WTC11 (cell line): ENCODE measurements around the gene AHNAK2. TPM values are rescaled to one million over a fixed set of nuclear protein-coding genes. Genes with fewer than 3 reads are reported as not detected.

Source experiments
- ATAC-seq: fragments of 200-7000 bp; cut with Tn5 transposase; 2 replicates; pipeline ENCODE4 v1.10.0; 2021; ENCODE audit warnings: mild to moderate bottlenecking, moderate library complexity
- CTCF ChIA-PET: fragments of 300-600 bp; sonication (Branson Sonifier 250); formaldehyde crosslinking; loops from one replicate; lab custom pipeline; 2021; ENCODE audit warnings: antibody characterized with exemption; lab: Charles Lee
- POLR2A ChIA-PET: fragments of 350-600 bp; sonication (Branson Sonifier 250); formaldehyde crosslinking; loops from one replicate; lab custom pipeline; 2021; ENCODE audit warnings: antibody characterized with exemption; lab: Charles Lee
- DNase-seq: peaks from one replicate; pipeline ENCODE4 v3.0.0; 2021; ENCODE audit warnings: low spot score
- H3K27ac Mint-ChIP-seq: 2 replicates; pipeline ENCODE4 v1.8.0; 2021; ENCODE audit warnings: mixed read lengths
- H3K27me3 Mint-ChIP-seq: 2 replicates; pipeline ENCODE4 v1.8.0; 2021; ENCODE audit warnings: low read depth, mild to moderate bottlenecking, moderate library complexity, mixed read lengths
- H3K36me3 Mint-ChIP-seq: 2 replicates; pipeline ENCODE4 v1.8.0; 2021; ENCODE audit warnings: mixed read lengths
- H3K4me1 Mint-ChIP-seq: 2 replicates; pipeline ENCODE4 v1.8.0; 2022; ENCODE audit warnings: mixed read lengths
- H3K4me3 Mint-ChIP-seq: 2 replicates; pipeline ENCODE4 v1.8.0; 2021; ENCODE audit warnings: mild to moderate bottlenecking, moderate library complexity, mixed read lengths
- H3K9me3 Mint-ChIP-seq: 2 replicates; pipeline ENCODE4 v1.8.0; 2021; ENCODE audit warnings: mixed read lengths
- ATF6 ChIP-seq: sonication (generic); formaldehyde crosslinking; IDR thresholded peaks from 2 replicates; pipeline ENCODE4 v1.8.1; 2023; ENCODE audit warnings: mild to moderate bottlenecking, missing genetic modification reagents
- CBFB ChIP-seq: sonication (generic); formaldehyde crosslinking; IDR thresholded peaks from 2 replicates; pipeline ENCODE4 v1.8.1; 2022; ENCODE audit warnings: mild to moderate bottlenecking, low read depth, missing genetic modification reagents
- E2F5 ChIP-seq: sonication (generic); formaldehyde crosslinking; IDR thresholded peaks from 2 replicates; pipeline ENCODE4 v1.8.1; 2022; ENCODE audit warnings: mild to moderate bottlenecking, moderate library complexity, missing genetic modification reagents
- EMX1 ChIP-seq: fragments of 250-450 bp; sonication (Bioruptor Pico); IDR thresholded peaks from 2 replicates; pipeline ENCODE4 v1.8.0; 2021; ENCODE audit warnings: mild to moderate bottlenecking
- ETV6 ChIP-seq: sonication (generic); formaldehyde crosslinking; IDR thresholded peaks from 2 replicates; pipeline ENCODE4 v1.8.1; 2022; ENCODE audit warnings: mild to moderate bottlenecking, missing genetic modification reagents
- FOXK1 ChIP-seq: sonication (generic); formaldehyde crosslinking; IDR thresholded peaks from 2 replicates; pipeline ENCODE4 v1.8.0; 2022; ENCODE audit warnings: mild to moderate bottlenecking, moderate library complexity, missing genetic modification reagents
- GTF2I ChIP-seq: fragments of 250-450 bp; sonication (Bioruptor Pico); conservative IDR thresholded peaks from 2 replicates; pipeline ENCODE4 v1.4.0; 2021; ENCODE audit warnings: mild to moderate bottlenecking
- HMGA2 ChIP-seq: fragments of 250-450 bp; sonication (Bioruptor Pico); IDR thresholded peaks from 2 replicates; pipeline ENCODE4 v1.4.0; 2021; ENCODE audit warnings: mild to moderate bottlenecking, moderate library complexity
- JAZF1 ChIP-seq: fragments of 250-450 bp; sonication (Bioruptor Pico); IDR thresholded peaks from 2 replicates; pipeline ENCODE4 v1.9.0; 2021; ENCODE audit warnings: moderate library complexity, mild to moderate bottlenecking, inconsistent platforms
- KAT7 ChIP-seq: sonication (generic); formaldehyde crosslinking; IDR thresholded peaks from 2 replicates; pipeline ENCODE4 v1.8.1; 2023; ENCODE audit warnings: missing genetic modification reagents, mild to moderate bottlenecking, borderline replicate concordance
- NFATC4 ChIP-seq: fragments of 250-450 bp; sonication (Bioruptor Pico); IDR thresholded peaks from 2 replicates; pipeline ENCODE4 v1.9.0; 2021; ENCODE audit warnings: mild to moderate bottlenecking
- NR3C1 ChIP-seq: sonication (generic); formaldehyde crosslinking; conservative IDR thresholded peaks from 2 replicates; pipeline ENCODE4 v1.8.1; 2023; ENCODE audit warnings: low read depth, mild to moderate bottlenecking, missing genetic modification reagents
- RORB ChIP-seq: fragments of 250-450 bp; sonication (Bioruptor Pico); IDR thresholded peaks from 2 replicates; pipeline ENCODE4 v1.9.0; 2021; ENCODE audit warnings: mild to moderate bottlenecking
- SMAD3 ChIP-seq: sonication (generic); formaldehyde crosslinking; IDR thresholded peaks from 2 replicates; pipeline ENCODE4 v1.8.0; 2022; ENCODE audit warnings: missing genetic modification reagents, mild to moderate bottlenecking, borderline replicate concordance
- TP53 ChIP-seq: sonication (generic); formaldehyde crosslinking; IDR thresholded peaks from 2 replicates; pipeline ENCODE4 v1.8.1; 2023; ENCODE audit warnings: mild to moderate bottlenecking, missing genetic modification reagents
- USF2 ChIP-seq: sonication (generic); formaldehyde crosslinking; IDR thresholded peaks from 2 replicates; pipeline ENCODE4 v1.8.1; 2023; ENCODE audit warnings: mild to moderate bottlenecking, missing genetic modification reagents, moderate library complexity
- ZNF121 ChIP-seq: sonication (generic); formaldehyde crosslinking; IDR thresholded peaks from 2 replicates; pipeline ENCODE4 v1.8.0; 2023; ENCODE audit warnings: missing genetic modification reagents
- ZNF138 ChIP-seq: sonication (generic); formaldehyde crosslinking; conservative IDR thresholded peaks from 2 replicates; pipeline ENCODE4 v1.8.1; 2022; ENCODE audit warnings: mild to moderate bottlenecking, moderate library complexity, missing genetic modification reagents
- ZNF219 ChIP-seq: sonication (generic); formaldehyde crosslinking; IDR thresholded peaks from 2 replicates; pipeline ENCODE4 v1.8.0; 2023; ENCODE audit warnings: missing genetic modification reagents, mild to moderate bottlenecking, borderline replicate concordance
- ZNF232 ChIP-seq: sonication (generic); formaldehyde crosslinking; IDR thresholded peaks from 2 replicates; pipeline ENCODE4 v1.8.0; 2022; ENCODE audit warnings: mild to moderate bottlenecking, missing genetic modification reagents
- ZNF263 ChIP-seq: sonication (generic); formaldehyde crosslinking; IDR thresholded peaks from 2 replicates; pipeline ENCODE4 v1.8.1; 2022; ENCODE audit warnings: low read depth, mild to moderate bottlenecking, moderate library complexity, missing genetic modification reagents
- ZNF423 ChIP-seq: fragments of 250-450 bp; sonication (Bioruptor Pico); IDR thresholded peaks from 2 replicates; pipeline ENCODE4 v2.1.2; 2022; ENCODE audit warnings: mild to moderate bottlenecking, moderate library complexity
- total RNA-seq: library from RNA; stranded (reverse); gene quantifications from 3 replicates; pipeline ENCODE4 v1.2.3, GENCODE V29; 2021
- TF ChIP-seq, protein P1 (sequence below): fragments of 200-600 bp; IDR thresholded peaks from 2 replicates; pipeline ENCODE4 v1.8.0; 2022; ENCODE audit warnings: antibody characterized with exemption
- TF ChIP-seq, protein P2 (sequence below): fragments of 250-450 bp; sonication (Bioruptor Pico); IDR thresholded peaks from 2 replicates; pipeline ENCODE4 v1.9.0; 2021; ENCODE audit warnings: mild to moderate bottlenecking
- TF ChIP-seq, protein P3 (sequence below): sonication (generic); formaldehyde crosslinking; conservative IDR thresholded peaks from 2 replicates; pipeline ENCODE4 v1.8.1; 2022; ENCODE audit warnings: mild to moderate bottlenecking, missing genetic modification reagents

The AHNAK2 gene
- total RNA-seq, 1 experiment from 2014 or later = 3.5 TPM

GRCh38 chr14:104968153-104968527 is 10.0 kb downstream of the AHNAK2 start:
- H3K27me3 Mint-ChIP-seq = peaks cover 2% of the 10 kb centered on the region; the same call in 1 of the 2 replicates
- DNase-seq (peak; percentile 45), ATAC-seq (peak; percentile 50)
- H3K4me1 Mint-ChIP-seq = peaks cover 6% of the 10 kb centered on the region
- H3K4me3 Mint-ChIP-seq = peak overlapping the region; percentile 53
- ChIA-PET POLR2A (no interaction called here), CTCF (interaction anchor here (1.0 to 4.3 kb wide), 10 partner anchors 7 to 201 kb away, joined by 3 to 39 read pairs (median 6); partner anchors contain the start of genes JAG2 and ZBTB42)
- H3K27ac Mint-ChIP-seq = no peak overlapping the region
- H3K36me3 Mint-ChIP-seq = no peaks in the 10 kb centered on the region
- no peak for TF ChIP-seq HMGA2 (CRISPR knock-in tag)
- TF ChIP-seq E2F5 (CRISPR knock-in tag) = no peak
- TF ChIP-seq ETV6 (CRISPR knock-in tag) = no peak
- no peak for TF ChIP-seq KAT7
- no peak for TF ChIP-seq JAZF1 (CRISPR knock-in tag)
- no peak for TF ChIP-seq GTF2I (CRISPR knock-in tag)
- no peak for TF ChIP-seq NR3C1 (CRISPR knock-in tag)
- no peak for TF ChIP-seq ZNF138 (CRISPR knock-in tag)
- no peak for TF ChIP-seq USF2 (CRISPR knock-in tag)
- no peaks in the 10 kb centered on the region for H3K9me3 Mint-ChIP-seq

GRCh38 chr14:104967386-104968152 is 10.6 kb downstream of the AHNAK2 start:
- TF ChIP-seq ZNF121 (CRISPR knock-in tag) = peak; percentile 38; the same call in 1 of the 2 replicates
- no peak for TF ChIP-seq EMX1 (CRISPR knock-in tag)
- TF ChIP-seq CBFB (CRISPR knock-in tag) = 0 out of 2 replicates have a peak, but pooled peaks have one; percentile 54
- TF ChIP-seq USF2 (CRISPR knock-in tag) = no peak
- TF ChIP-seq ZNF232 (CRISPR knock-in tag) = 0 out of 2 replicates have a peak, but pooled peaks have one; percentile 42
- Mint-ChIP-seq H3K9me3 (no peaks in the 10 kb centered on the region), H3K27ac (no peak overlapping the region), H3K36me3 (no peaks in the 10 kb centered on the region), H3K4me1 (peaks cover 6% of the 10 kb centered on the region), H3K27me3 (peaks cover 2% of the 10 kb centered on the region; the same call in 1 of the 2 replicates), H3K4me3 (peak overlapping the region; percentile 53)
- DNase-seq (peak; percentile 47), ATAC-seq (peak; percentile 63)
- ChIA-PET POLR2A (no interaction called here), CTCF (interaction anchor here (1.0 to 4.3 kb wide), 9 partner anchors 8 to 202 kb away, joined by 3 to 39 read pairs (median 6); partner anchors contain the start of genes JAG2 and ZBTB42)

DNA sequence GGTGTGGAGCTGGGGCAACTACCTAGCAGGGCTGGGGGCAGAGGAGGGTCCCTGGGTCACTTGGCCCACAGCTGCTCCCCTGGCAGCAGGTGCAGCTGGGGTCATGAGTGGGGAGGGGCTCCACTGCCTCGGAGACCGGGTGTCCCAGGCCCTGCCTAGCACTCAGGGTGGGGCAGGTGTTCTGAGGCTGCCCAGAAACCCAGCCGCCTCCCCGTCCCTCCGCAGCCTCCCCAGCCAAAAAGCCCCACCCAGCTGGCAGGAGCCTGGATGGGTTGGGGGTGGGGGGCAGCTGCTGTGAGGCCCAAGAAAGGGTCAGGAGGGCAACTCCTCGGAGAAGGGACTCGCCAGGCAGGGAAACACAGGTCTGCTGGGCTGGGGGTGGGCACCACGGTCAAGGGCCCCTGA is 11.2 kb downstream of the AHNAK2 start:
- H3K9me3 Mint-ChIP-seq = no peaks in the 10 kb centered on the region
- peaks cover 6% of the 10 kb centered on the region for H3K4me1 Mint-ChIP-seq
- H3K36me3 Mint-ChIP-seq = no peaks in the 10 kb centered on the region
- ATAC-seq (no peak), DNase-seq (no peak)
- H3K27me3 Mint-ChIP-seq = peaks cover 2% of the 10 kb centered on the region; the same call in 1 of the 2 replicates
- H3K4me3 Mint-ChIP-seq = no peak overlapping the region; the same call in 1 of the 2 replicates
- no peak overlapping the region for H3K27ac Mint-ChIP-seq
- CTCF ChIA-PET = interaction anchor here (1.2 to 4.3 kb wide), 5 partner anchors 9 to 123 kb away, joined by 6 to 39 read pairs (median 8); no protein-coding TSS in a partner anchor
- POLR2A ChIA-PET = no interaction called here
- no peak for TF ChIP-seq ATF6 (CRISPR knock-in tag)
- TF ChIP-seq ZNF263 = no peak
- no peak for TF ChIP-seq TP53 (CRISPR knock-in tag)
- TF ChIP-seq RORB (CRISPR knock-in tag) = no peak
- no peak for TF ChIP-seq ZNF138 (CRISPR knock-in tag)
- TF ChIP-seq, protein P1, sequence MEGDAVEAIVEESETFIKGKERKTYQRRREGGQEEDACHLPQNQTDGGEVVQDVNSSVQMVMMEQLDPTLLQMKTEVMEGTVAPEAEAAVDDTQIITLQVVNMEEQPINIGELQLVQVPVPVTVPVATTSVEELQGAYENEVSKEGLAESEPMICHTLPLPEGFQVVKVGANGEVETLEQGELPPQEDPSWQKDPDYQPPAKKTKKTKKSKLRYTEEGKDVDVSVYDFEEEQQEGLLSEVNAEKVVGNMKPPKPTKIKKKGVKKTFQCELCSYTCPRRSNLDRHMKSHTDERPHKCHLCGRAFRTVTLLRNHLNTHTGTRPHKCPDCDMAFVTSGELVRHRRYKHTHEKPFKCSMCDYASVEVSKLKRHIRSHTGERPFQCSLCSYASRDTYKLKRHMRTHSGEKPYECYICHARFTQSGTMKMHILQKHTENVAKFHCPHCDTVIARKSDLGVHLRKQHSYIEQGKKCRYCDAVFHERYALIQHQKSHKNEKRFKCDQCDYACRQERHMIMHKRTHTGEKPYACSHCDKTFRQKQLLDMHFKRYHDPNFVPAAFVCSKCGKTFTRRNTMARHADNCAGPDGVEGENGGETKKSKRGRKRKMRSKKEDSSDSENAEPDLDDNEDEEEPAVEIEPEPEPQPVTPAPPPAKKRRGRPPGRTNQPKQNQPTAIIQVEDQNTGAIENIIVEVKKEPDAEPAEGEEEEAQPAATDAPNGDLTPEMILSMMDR = no peak
- TF ChIP-seq NFATC4 (CRISPR knock-in tag) = no peak
- TF ChIP-seq ZNF232 (CRISPR knock-in tag) = no peak
- no peak for TF ChIP-seq FOXK1 (CRISPR knock-in tag)
- no peak for TF ChIP-seq EMX1 (CRISPR knock-in tag)
- no peak for TF ChIP-seq SMAD3
- no peak for TF ChIP-seq HMGA2 (CRISPR knock-in tag)
- no peak for TF ChIP-seq ZNF423 (CRISPR knock-in tag)
- TF ChIP-seq, protein P2, sequence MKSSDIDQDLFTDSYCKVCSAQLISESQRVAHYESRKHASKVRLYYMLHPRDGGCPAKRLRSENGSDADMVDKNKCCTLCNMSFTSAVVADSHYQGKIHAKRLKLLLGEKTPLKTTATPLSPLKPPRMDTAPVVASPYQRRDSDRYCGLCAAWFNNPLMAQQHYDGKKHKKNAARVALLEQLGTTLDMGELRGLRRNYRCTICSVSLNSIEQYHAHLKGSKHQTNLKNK = no peak
- TF ChIP-seq ZNF219 (CRISPR knock-in tag) = no peak
- TF ChIP-seq, protein P3, sequence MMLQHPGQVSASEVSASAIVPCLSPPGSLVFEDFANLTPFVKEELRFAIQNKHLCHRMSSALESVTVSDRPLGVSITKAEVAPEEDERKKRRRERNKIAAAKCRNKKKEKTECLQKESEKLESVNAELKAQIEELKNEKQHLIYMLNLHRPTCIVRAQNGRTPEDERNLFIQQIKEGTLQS (CRISPR knock-in tag) = no peak
